HepG2 (cell line): ENCODE measurements around the gene IGSF8. TPM values are rescaled to one million over a fixed set of nuclear protein-coding genes. Genes with fewer than 3 reads are reported as not detected.
A peak's percentile ranks its signal among the peaks of the same experiment; 100 is the strongest.

Experiments used
- FOSL1 ChIP-seq: sonication (generic); formaldehyde crosslinking; IDR thresholded peaks from 2 replicates; pipeline ENCODE4 v1.9.0; 2021; ENCODE audit warnings: missing genetic modification reagents, borderline replicate concordance
- KDM5A ChIP-seq: fragments of 200-600 bp; sonication (generic); IDR thresholded peaks from 2 replicates; pipeline ENCODE4 v1.7.0; 2018; ENCODE audit warnings: antibody characterized with exemption, mild to moderate bottlenecking, low read length, borderline replicate concordance
- MAFK ChIP-seq, 2 experiments: IDR thresholded peaks in 1 of 2; conservative IDR thresholded peaks in 1 of 2; 2 replicates each; pipeline ENCODE4 v1.6.1; 2011; ENCODE audit warnings: improper control_type of control experiment in 2 of 2, low read length in 2 of 2
- NR2C2 ChIP-seq: sonication (generic); formaldehyde crosslinking; IDR thresholded peaks from 2 replicates; pipeline ENCODE4 v1.4.0; 2020; ENCODE audit warnings: missing genetic modification reagents, mild to moderate bottlenecking, moderate library complexity, borderline replicate concordance
- PHF5A ChIP-seq: IDR thresholded peaks from one replicate; pipeline ENCODE4 v1.6.1; 2018; ENCODE audit warnings: low read depth, missing genetic modification reagents; ENCODE audit not compliant: unreplicated experiment
- RARA ChIP-seq: IDR thresholded peaks from 2 replicates; pipeline ENCODE4 v1.6.1; 2016; ENCODE audit warnings: missing genetic modification reagents, missing compliant biosample characterization
- ZNF136 ChIP-seq: sonication (generic); formaldehyde crosslinking; IDR thresholded peaks from 2 replicates; pipeline ENCODE4 v1.8.1; 2022; ENCODE audit warnings: low read depth, mild to moderate bottlenecking, moderate library complexity, missing genetic modification reagents
- ZNF562 ChIP-seq: sonication (generic); formaldehyde crosslinking; IDR thresholded peaks from 2 replicates; pipeline ENCODE4 v1.8.0; 2022; ENCODE audit warnings: missing genetic modification reagents, borderline replicate concordance
- polyA plus RNA-seq, 8 experiments: library from polyadenylated mRNA; depleted of rRNA in 3 of 8; stranded (reverse) in 7 of 8; unstranded in 1 of 8; fragments of >200 nt; fragmentation: Illumina TruSeq in 4 of 8; extraction: Trizol in 4 of 8; gene quantifications; 2 replicates each; pipeline versions ENCODE4 v1.2.1 to v1.2.3, GENCODE V29; 2011 to 2016; ENCODE audit warnings: low read depth in 4 of 8, missing spikeins in 1 of 8, mixed read lengths in 1 of 8; ENCODE audit not compliant: insufficient read depth in 1 of 8
- total RNA-seq, 5 experiments: library from RNA; depleted of rRNA; stranded (reverse); fragments of >200 nt; fragmentation: Illumina TruSeq; extraction: Trizol; gene quantifications; 2 replicates each; pipeline ENCODE4 v1.2.3, GENCODE V29; 2016; ENCODE audit warnings: low read depth in 1 of 5
- TF ChIP-seq, protein P1 (sequence below): sonication (generic); formaldehyde crosslinking; IDR thresholded peaks from 2 replicates; pipeline ENCODE4 v1.4.0; 2020; ENCODE audit warnings: mild to moderate bottlenecking, missing genetic modification reagents, borderline replicate concordance
- TF ChIP-seq, protein P2 (sequence below): IDR thresholded peaks from 2 replicates; pipeline ENCODE4 v1.4.0; 2020; ENCODE audit warnings: mild to moderate bottlenecking, missing genetic modification reagents
- TF ChIP-seq, protein P3 (sequence below): IDR thresholded peaks from 2 replicates; pipeline ENCODE4 v1.6.1; 2016
- TF ChIP-seq, protein P4 (sequence below): sonication (generic); formaldehyde crosslinking; IDR thresholded peaks from 2 replicates; pipeline ENCODE4 v1.8.1; 2022; ENCODE audit warnings: mild to moderate bottlenecking, missing genetic modification reagents
- TF ChIP-seq, protein P5 (sequence below): IDR thresholded peaks from 2 replicates; pipeline ENCODE4 v1.6.1; 2012; ENCODE audit warnings: low read depth, low read length, improper control_type of control experiment

Gene IGSF8
- total and polyA plus RNA-seq, 2 of the 13 experiments (the other 11 are each of a cell fraction or from before 2014, with no cell fraction given) = 24.0 to 41.0 TPM

DNA sequence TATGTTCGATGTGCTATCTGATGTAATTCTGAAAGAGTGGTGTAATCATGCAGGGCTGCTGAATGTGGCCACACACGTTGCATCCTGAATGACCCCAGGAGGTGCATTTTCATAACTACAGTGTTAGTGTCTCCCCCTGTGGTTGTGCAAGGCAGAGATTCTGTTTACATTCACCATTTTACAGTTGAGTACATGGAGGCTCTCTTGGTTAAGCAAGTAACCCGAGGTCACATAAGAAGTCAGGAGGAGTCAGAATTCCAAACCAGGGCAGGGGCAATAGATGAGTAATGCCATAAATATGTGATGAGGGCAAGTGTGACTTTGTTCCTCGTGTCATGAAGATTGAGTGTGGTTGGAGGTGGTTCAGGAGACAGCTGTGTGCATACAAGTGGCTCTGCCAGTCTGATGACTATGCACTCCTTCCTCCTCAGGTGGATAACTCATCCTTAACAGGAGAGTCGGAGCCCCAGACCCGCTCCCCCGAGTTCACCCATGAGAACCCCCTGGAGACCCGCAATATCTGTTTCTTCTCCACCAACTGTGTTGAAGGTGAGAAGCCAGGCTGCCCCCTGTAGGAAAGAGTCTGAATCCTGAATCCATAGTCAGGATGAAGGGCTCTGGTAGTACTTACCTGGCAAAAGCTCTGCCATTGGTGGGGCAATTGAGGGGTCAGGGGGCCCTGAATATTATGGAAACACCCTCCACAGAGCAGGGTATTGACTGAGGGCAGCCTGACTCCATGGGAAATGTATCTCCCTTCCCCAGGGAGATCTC, 26.5 kb upstream of the IGSF8 start (continued):
- TF ChIP-seq, protein P1, sequence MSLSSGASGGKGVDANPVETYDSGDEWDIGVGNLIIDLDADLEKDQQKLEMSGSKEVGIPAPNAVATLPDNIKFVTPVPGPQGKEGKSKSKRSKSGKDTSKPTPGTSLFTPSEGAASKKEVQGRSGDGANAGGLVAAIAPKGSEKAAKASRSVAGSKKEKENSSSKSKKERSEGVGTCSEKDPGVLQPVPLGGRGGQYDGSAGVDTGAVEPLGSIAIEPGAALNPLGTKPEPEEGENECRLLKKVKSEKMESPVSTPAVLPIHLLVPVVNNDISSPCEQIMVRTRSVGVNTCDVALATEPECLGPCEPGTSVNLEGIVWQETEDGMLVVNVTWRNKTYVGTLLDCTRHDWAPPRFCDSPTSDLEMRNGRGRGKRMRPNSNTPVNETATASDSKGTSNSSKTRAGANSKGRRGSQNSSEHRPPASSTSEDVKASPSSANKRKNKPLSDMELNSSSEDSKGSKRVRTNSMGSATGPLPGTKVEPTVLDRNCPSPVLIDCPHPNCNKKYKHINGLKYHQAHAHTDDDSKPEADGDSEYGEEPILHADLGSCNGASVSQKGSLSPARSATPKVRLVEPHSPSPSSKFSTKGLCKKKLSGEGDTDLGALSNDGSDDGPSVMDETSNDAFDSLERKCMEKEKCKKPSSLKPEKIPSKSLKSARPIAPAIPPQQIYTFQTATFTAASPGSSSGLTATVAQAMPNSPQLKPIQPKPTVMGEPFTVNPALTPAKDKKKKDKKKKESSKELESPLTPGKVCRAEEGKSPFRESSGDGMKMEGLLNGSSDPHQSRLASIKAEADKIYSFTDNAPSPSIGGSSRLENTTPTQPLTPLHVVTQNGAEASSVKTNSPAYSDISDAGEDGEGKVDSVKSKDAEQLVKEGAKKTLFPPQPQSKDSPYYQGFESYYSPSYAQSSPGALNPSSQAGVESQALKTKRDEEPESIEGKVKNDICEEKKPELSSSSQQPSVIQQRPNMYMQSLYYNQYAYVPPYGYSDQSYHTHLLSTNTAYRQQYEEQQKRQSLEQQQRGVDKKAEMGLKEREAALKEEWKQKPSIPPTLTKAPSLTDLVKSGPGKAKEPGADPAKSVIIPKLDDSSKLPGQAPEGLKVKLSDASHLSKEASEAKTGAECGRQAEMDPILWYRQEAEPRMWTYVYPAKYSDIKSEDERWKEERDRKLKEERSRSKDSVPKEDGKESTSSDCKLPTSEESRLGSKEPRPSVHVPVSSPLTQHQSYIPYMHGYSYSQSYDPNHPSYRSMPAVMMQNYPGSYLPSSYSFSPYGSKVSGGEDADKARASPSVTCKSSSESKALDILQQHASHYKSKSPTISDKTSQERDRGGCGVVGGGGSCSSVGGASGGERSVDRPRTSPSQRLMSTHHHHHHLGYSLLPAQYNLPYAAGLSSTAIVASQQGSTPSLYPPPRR = no peak
- TF ChIP-seq FOSL1 (CRISPR knock-in tag) = peak; percentile 55; the same call in 1 of the 2 replicates
- TF ChIP-seq ZNF136 (CRISPR knock-in tag) = no peak
- no peak for TF ChIP-seq KDM5A
- TF ChIP-seq, protein P2, sequence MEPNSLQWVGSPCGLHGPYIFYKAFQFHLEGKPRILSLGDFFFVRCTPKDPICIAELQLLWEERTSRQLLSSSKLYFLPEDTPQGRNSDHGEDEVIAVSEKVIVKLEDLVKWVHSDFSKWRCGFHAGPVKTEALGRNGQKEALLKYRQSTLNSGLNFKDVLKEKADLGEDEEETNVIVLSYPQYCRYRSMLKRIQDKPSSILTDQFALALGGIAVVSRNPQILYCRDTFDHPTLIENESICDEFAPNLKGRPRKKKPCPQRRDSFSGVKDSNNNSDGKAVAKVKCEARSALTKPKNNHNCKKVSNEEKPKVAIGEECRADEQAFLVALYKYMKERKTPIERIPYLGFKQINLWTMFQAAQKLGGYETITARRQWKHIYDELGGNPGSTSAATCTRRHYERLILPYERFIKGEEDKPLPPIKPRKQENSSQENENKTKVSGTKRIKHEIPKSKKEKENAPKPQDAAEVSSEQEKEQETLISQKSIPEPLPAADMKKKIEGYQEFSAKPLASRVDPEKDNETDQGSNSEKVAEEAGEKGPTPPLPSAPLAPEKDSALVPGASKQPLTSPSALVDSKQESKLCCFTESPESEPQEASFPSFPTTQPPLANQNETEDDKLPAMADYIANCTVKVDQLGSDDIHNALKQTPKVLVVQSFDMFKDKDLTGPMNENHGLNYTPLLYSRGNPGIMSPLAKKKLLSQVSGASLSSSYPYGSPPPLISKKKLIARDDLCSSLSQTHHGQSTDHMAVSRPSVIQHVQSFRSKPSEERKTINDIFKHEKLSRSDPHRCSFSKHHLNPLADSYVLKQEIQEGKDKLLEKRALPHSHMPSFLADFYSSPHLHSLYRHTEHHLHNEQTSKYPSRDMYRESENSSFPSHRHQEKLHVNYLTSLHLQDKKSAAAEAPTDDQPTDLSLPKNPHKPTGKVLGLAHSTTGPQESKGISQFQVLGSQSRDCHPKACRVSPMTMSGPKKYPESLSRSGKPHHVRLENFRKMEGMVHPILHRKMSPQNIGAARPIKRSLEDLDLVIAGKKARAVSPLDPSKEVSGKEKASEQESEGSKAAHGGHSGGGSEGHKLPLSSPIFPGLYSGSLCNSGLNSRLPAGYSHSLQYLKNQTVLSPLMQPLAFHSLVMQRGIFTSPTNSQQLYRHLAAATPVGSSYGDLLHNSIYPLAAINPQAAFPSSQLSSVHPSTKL (CRISPR knock-in tag) = peak; percentile 31; the same call in 1 of the 2 replicates
- TF ChIP-seq, protein P3, sequence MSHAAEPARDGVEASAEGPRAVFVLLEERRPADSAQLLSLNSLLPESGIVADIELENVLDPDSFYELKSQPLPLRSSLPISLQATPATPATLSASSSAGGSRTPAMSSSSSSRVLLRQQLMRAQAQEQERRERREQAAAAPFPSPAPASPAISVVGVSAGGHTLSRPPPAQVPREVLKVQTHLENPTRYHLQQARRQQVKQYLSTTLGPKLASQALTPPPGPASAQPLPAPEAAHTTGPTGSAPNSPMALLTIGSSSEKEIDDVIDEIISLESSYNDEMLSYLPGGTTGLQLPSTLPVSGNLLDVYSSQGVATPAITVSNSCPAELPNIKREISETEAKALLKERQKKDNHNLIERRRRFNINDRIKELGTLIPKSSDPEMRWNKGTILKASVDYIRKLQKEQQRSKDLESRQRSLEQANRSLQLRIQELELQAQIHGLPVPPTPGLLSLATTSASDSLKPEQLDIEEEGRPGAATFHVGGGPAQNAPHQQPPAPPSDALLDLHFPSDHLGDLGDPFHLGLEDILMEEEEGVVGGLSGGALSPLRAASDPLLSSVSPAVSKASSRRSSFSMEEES (CRISPR knock-in tag) = 0 out of 2 replicates have a peak, but pooled peaks have one; percentile 32
- TF ChIP-seq MAFK (conservative IDR thresholded peaks at IDR 0.05 in 1 of 2, IDR thresholded peaks at IDR 0.05 in 1 of 2; ENCODE audit: low read length in 2 of 2) = 0 out of 4 replicates have a peak, but pooled peaks of 1 of the 2 experiments have one; percentile 6
- TF ChIP-seq PHF5A = no peak
- no peak for TF ChIP-seq NR2C2 (CRISPR knock-in tag)
- TF ChIP-seq, protein P4, sequence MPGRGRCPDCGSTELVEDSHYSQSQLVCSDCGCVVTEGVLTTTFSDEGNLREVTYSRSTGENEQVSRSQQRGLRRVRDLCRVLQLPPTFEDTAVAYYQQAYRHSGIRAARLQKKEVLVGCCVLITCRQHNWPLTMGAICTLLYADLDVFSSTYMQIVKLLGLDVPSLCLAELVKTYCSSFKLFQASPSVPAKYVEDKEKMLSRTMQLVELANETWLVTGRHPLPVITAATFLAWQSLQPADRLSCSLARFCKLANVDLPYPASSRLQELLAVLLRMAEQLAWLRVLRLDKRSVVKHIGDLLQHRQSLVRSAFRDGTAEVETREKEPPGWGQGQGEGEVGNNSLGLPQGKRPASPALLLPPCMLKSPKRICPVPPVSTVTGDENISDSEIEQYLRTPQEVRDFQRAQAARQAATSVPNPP (CRISPR knock-in tag) = no peak
- no peak for TF ChIP-seq ZNF562 (CRISPR knock-in tag)
- TF ChIP-seq RARA (CRISPR knock-in tag) = peak; percentile 79
- TF ChIP-seq, protein P5, sequence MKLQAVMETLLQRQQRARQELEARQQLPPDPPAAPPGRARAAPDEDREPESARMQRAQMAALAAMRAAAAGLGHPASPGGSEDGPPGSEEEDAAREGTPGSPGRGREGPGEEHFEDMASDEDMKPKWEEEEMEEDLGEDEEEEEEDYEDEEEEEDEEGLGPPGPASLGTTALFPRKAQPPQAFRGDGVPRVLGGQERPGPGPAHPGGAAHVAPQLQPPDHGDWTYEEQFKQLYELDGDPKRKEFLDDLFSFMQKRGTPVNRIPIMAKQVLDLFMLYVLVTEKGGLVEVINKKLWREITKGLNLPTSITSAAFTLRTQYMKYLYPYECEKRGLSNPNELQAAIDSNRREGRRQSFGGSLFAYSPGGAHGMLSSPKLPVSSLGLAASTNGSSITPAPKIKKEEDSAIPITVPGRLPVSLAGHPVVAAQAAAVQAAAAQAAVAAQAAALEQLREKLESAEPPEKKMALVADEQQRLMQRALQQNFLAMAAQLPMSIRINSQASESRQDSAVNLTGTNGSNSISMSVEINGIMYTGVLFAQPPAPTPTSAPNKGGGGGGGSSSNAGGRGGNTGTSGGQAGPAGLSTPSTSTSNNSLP = peak; percentile 35; the same call in 1 of the 2 replicates
